AG04449 (cell line): ENCODE results near the gene MX1.

Experiments used
- CTCF ChIA-PET: fragments of 350-600 bp; formaldehyde crosslinking; extraction: SDS; loops from one replicate; lab custom pipeline; 2021; ENCODE audit warnings: antibody characterized with exemption; lab: Yijun Ruan, JAX
- POLR2A ChIA-PET: fragments of 400-600, 350-600 bp; formaldehyde crosslinking; extraction: SDS; loops from one replicate; lab custom pipeline; 2020; ENCODE audit warnings: antibody characterized with exemption, inconsistent platforms; lab: Yijun Ruan, JAX
- DNase-seq: peaks from one replicate; pipeline ENCODE4 v3.0.0-alpha.2; 2010; ENCODE audit warnings: low read depth, low spot score
- H3K4me3 ChIP-seq: 2 replicates; pipeline ENCODE4 v1.5.1; 2011; ENCODE audit warnings: low read depth, mild to moderate bottlenecking, control low read depth, low read length
- CTCF ChIP-seq: IDR thresholded peaks from one replicate; pipeline ENCODE4 v1.5.1; 2011; ENCODE audit warnings: mild to moderate bottlenecking, moderate library complexity, low read length, control low read depth, inconsistent platforms; ENCODE audit not compliant: insufficient read depth; ENCODE audit errors: missing control alignments

The MX1 gene

GRCh38 chr21:41503331-41503730 lies 77.3 kb downstream of the MX1 start:
- ChIA-PET CTCF (no interaction called here), POLR2A (no interaction called here)
- TF ChIP-seq CTCF = no peak
- no peak for DNase-seq
- no peak overlapping the region for H3K4me3 ChIP-seq

GRCh38 chr21:41504030-41504429 lies 78.0 kb downstream of the MX1 start:
- no peak for DNase-seq
- no peak overlapping the region for H3K4me3 ChIP-seq
- CTCF ChIA-PET = no interaction called here
- TF ChIP-seq CTCF = no peak
- POLR2A ChIA-PET = no interaction called here

GRCh38 chr21:41506005-41506594 lies 80.1 kb downstream of the MX1 start:
- CTCF ChIA-PET = interaction anchor here (1.5 kb wide), 1 partner anchor 223 kb away, joined by 3 read pairs; no protein-coding TSS in a partner anchor
- H3K4me3 ChIP-seq = no peak overlapping the region

DNA sequence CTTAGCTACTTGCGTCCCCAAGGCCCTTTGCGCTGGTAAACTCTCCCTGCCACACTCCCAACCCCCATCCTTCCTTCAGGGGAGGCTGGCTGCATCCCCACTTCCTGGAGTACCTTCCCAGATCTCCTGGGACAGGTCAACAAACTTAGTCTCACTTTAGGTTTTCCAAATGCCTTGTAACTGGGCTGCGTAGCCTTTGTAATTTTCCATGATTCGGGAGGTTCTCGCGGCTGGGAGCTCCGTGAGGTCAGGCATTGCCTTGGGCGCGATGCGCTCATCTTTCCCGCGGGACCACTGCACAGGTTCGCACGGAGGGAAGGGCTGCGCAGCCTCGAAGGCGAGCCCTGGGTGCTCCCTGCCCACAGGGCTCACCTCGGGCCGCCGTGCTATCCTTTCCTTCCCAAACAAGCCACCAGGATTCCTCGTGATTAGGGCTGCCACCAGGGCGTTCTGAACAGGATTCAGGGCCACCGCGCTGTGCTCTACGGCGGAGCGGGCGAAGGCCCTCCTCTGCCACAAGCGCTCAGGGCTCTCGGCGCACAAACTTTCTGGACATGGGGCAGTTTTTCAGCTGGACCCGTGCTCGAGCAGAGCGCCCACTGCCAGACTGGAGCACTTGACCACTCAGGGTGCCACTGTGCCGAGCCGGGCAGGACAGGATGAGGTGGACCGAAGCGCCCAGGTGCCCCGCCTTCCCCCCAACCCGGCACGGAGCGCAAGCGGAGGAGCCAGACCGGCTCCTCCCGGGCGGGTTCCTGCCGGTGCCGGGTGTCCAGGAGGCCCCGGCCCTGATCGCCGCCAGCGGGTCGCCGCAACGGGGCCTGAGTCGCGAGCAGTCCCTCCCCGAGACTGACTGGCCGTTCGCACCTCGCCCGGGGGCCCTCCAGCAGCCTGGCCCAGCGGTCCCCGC lies 80.8 kb downstream of the MX1 start:
- POLR2A ChIA-PET = no interaction called here
- CTCF ChIA-PET = interaction anchor here (1.5 kb wide), 1 partner anchor 223 kb away, joined by 3 read pairs; no protein-coding TSS in a partner anchor
- no peak overlapping the region for H3K4me3 ChIP-seq
- no peak for TF ChIP-seq CTCF
- DNase-seq = no peak

More at GRCh38 chr21:41506005-41506594, 80.1 kb downstream of the MX1 start:
- DNase-seq = no peak
- POLR2A ChIA-PET = no interaction called here
- no peak for TF ChIP-seq CTCF

GRCh38 chr21:41507521-41508414 lies 81.7 kb downstream of the MX1 start, which contains the start of gene TMPRSS2:
Gene TMPRSS2 (minus strand): TSS chr21:41508158. CDS start chr21:41498133, 10,025 bp downstream.
- no peak within 1 kb of the TSS for H3K4me3 ChIP-seq
- POLR2A ChIA-PET = no interaction called here
- TF ChIP-seq CTCF = no peak
- DNase-seq = no peak
- CTCF ChIA-PET = no interaction called here
